HG02981 (cell line): ENCODE data around the gene ABCA7.

Experiments used
- ATAC-seq: cut with Tn5 transposase; IDR thresholded peaks from one replicate; pipeline ENCODE4 v1.9.1; 2021; ENCODE audit warnings: mild to moderate bottlenecking, moderate library complexity; ENCODE audit not compliant: unreplicated experiment

The ABCA7 gene

GRCh38 chr19:1068009-1069001, 28.4 kb downstream of the ABCA7 start:
- ATAC-seq: no peak

GRCh38 chr19:1069009-1069779, 29.3 kb downstream of the ABCA7 start:
- ATAC-seq: no peak

GRCh38 chr19:1070576-1070930, 30.6 kb downstream of the ABCA7 start:
- ATAC-seq: no peak

DNA sequence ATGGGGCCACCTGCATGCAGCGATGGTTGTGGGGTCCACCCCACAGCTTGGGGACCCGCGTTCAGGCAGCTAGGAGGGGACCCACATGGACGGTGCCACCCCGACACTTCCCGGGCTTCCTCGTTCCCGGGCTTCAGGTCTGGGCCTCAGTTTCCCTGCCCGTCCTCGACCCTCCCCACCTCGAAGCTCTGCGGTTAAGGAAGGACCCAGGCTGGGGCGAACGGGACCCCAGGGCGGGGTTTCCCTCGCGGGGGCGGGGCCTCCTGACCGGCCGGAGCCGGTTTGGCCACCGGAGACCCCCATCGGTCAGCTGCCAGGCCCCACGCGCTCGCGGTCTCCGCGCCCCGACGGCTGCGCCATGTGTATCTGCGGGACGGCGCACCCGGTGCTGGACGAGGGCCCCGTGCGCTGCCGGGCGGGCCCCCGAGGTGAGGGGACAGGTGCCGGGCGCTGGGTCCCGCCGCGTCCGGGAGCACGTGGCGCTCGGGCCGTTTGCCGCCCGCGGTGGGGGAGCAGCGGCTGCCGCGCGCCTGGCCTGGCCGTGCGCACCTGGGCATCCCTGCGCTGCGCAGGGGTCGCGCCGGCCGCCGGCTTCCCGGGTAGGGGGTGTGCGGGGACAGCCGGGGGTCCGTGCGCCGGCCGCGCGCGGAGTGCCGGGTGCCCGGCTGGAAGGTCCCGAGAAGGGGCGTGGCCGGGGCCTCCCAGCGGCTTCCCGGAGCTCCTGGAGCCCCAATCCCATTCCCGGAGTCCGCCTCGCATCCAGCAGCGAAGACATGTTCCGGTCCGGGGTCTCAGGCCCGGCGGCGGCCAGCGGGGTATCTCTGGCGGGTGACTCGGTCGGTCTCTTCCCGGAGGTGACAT, 31.3 kb downstream of the ABCA7 start:
- ATAC-seq: no peak

- no peak for ATAC-seq
Measured at GRCh38 chr19:1072371-1073015, 32.6 kb downstream of the ABCA7 start.

- ATAC-seq: no peak
Measured at GRCh38 chr19:1073063-1073955, 33.4 kb downstream of the ABCA7 start.

- ATAC-seq: no peak
Measured at GRCh38 chr19:1073956-1074517, 34.1 kb downstream of the ABCA7 start.

- ATAC-seq: peak; percentile 37
Measured at GRCh38 chr19:1074544-1075283, 34.8 kb downstream of the ABCA7 start.

GRCh38 chr19:1076046-1076386, 36.1 kb downstream of the ABCA7 start:
- no peak for ATAC-seq

GRCh38 chr19:1076951-1077350, 37.0 kb downstream of the ABCA7 start:
- peak; percentile 67 for ATAC-seq

DNA sequence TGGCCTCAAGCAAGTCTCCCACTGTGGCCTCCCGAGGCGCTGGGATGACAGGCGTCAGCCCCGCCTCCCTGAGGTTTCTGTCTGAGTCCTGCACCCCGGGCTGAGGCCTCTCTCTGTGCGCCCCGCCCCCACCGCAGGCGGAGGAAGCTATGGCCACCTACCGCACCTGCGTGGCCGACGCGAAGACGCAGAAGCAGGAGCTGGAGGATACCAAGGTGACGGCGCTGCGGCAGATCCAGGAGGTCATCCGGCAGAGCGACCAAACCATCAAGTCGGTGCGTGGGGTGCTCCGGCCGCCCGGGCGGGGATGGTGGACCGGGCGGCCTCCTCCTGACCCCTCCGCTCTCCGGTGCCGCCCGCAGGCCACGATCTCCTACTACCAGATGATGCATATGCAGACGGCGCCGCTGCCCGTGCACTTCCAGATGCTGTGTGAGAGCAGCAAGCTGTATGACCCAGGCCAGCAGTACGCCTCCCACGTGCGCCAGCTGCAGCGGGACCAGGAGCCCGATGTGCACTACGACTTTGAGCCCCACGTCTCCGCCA, 39.7 kb downstream of the ABCA7 start:
- ATAC-seq: no peak

DNA sequence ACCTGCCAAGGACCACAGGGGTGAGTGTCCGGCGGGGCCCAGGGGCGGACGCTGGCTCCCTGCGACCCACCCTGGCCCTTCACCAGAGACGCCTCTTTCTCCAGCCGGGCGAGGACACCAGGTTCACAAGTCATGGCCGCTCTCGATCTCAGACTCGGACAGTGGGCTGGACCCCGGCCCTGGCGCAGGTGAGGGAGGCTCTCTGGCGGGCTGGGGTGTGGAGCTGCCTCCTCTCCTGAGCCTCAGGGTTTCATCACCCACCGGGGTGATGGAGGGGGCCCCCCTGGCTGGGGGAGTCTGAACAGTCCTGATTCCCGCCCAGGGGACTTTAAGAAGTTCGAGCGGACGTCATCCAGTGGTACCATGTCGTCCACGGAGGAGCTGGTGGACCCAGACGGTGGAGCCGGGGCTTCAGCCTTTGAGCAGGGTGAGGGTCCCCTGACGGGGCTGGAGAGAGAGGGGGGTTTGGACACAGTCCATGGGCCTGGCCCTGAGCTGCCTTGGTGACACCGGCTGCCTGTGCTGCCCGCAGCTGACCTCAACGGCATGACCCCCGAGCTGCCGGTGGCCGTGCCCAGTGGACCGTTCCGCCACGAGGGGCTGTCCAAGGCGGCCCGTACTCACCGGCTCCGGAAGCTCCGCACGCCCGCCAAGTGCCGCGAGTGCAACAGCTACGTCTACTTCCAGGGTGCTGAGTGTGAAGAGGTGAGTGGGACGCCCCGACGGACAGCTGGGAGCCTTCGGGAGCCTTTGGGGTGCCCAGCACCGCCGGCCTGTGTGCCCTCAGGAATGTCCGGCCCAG, 40.7 kb downstream of the ABCA7 start:
- no peak for ATAC-seq

- ATAC-seq: no peak
Measured at GRCh38 chr19:1081301-1082164, 41.6 kb downstream of the ABCA7 start.

DNA sequence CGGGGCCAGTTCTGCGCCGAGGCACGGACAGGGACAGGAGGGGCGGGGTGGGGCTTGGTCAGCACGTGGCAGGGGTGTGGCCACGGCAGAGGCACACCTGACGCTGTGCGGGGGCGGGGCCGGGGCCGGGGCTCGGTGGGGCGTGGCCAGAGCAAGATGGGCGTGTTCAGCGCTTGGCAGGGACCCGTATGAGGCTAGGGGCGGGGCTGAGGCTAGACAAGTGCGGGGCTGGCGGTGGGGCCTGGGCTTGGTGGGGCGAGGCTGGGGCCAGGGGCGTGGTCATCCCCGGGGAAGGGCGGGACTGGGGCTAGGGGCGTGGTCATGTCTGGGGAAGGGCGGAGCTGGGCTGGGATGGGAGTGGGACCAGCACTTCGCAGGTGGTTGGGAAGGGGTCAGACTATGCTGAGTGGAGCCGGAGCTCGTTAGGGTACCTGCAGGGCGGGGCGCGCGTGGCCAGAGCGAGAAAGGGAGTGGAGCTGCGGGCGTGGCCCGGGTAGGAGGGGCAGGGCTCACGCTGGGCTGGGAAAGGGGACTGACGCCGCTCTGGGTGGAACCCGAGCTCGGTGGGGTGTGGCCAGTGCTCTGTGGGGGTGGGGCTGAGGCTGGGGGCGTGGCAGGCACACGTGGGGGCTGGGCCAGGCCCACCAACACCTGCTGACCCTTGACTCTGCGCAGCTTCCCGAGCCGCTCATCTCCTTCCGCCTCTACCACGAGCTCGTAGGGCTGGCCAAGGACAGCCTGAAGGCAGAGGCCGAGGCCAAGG, 42.4 kb downstream of the ABCA7 start:
- ATAC-seq: no peak

GRCh38 chr19:1082928-1083816, 43.3 kb downstream of the ABCA7 start:
- no peak for ATAC-seq
